Dermis blood vessel endothelial cell (primary cell): ENCODE measurements around the gene EDRF1. TPM values are rescaled to one million over a fixed set of nuclear protein-coding genes. Genes with fewer than 3 reads are reported as not detected.
"Not testable (repeated sequence)": the region's sequence is repeated elsewhere in the genome, so short reads cannot be mapped to it uniquely, and the experiment has no call there.

ENCODE experiments used
- DNase-seq: peaks from one replicate; pipeline ENCODE4 v3.0.0; 2010
- total RNA-seq: library from RNA; depleted of rRNA; stranded (reverse); fragments of >200 nt; gene quantifications from 2 replicates; pipeline ENCODE4 v1.2.3, GENCODE V29; 2014

Gene EDRF1
- total RNA-seq, 1 donor from 2014 or later, result 19.1 TPM

GRCh38 chr10:125707541-125708468, 11.7 kb upstream of the EDRF1 start:
- peak; percentile 37 for DNase-seq

- DNase-seq, result no peak
Observed at GRCh38 chr10:125708971-125709503, 10.5 kb upstream of the EDRF1 start.

- DNase-seq, result no peak
Observed at GRCh38 chr10:125709553-125710474, 9.7 kb upstream of the EDRF1 start.

GRCh38 chr10:125711110-125711750, 8.3 kb upstream of the EDRF1 start:
- no peak for DNase-seq

- DNase-seq, result not testable (repeated sequence)
Observed at GRCh38 chr10:125714728-125715127, 4.8 kb upstream of the EDRF1 start.

- DNase-seq, result no peak
Observed at GRCh38 chr10:125720002-125720382, 483 bp downstream of the EDRF1 start.

- no peak for DNase-seq
Observed at GRCh38 chr10:125721035-125721434, 1.5 kb downstream of the EDRF1 start.

GRCh38 chr10:125722811-125723210, 3.3 kb downstream of the EDRF1 start:
- peak; percentile 84 for DNase-seq

- DNase-seq, result no peak
Observed at GRCh38 chr10:125726914-125727313, 7.4 kb downstream of the EDRF1 start.

- no peak for DNase-seq
Observed at GRCh38 chr10:125727436-125727835, 7.9 kb downstream of the EDRF1 start.

- no peak for DNase-seq
Observed at GRCh38 chr10:125734148-125734547, 14.6 kb downstream of the EDRF1 start.

- DNase-seq, result peak; percentile 9
Observed at GRCh38 chr10:125734823-125735222, 15.3 kb downstream of the EDRF1 start.

- DNase-seq, result no peak
Observed at GRCh38 chr10:125738206-125738605, 18.7 kb downstream of the EDRF1 start.

- no peak for DNase-seq
Observed at GRCh38 chr10:125739994-125740679, 20.6 kb downstream of the EDRF1 start.

- peak; percentile 33 for DNase-seq
Observed at GRCh38 chr10:125742465-125742864, 23.0 kb downstream of the EDRF1 start.

- DNase-seq, result no peak
Observed at GRCh38 chr10:125744909-125745308, 25.4 kb downstream of the EDRF1 start.

- DNase-seq, result no peak
Observed at GRCh38 chr10:125747417-125747816, 27.9 kb downstream of the EDRF1 start.

- peak; percentile 35 for DNase-seq
Observed at GRCh38 chr10:125756196-125756595, 36.7 kb downstream of the EDRF1 start.

GRCh38 chr10:125756853-125757487, 37.5 kb downstream of the EDRF1 start:
- no peak for DNase-seq

- peak; percentile 18 for DNase-seq
Observed at GRCh38 chr10:125757742-125758141, 38.2 kb downstream of the EDRF1 start.

GRCh38 chr10:125761961-125762360, 42.5 kb downstream of the EDRF1 start:
- no peak for DNase-seq
